Activated CD4-positive, alpha-beta T cell treated with anti-CD3 and anti-CD28 coated beads, Interleukin-2, amount 10 ng/mL, durations not matched to agents 7 days and 5 days (primary cell): ENCODE data around the gene S100G. TPM values are rescaled to one million over a fixed set of nuclear protein-coding genes. Genes with fewer than 3 reads are reported as not detected.
"Not testable (repeated sequence)": the region's sequence is repeated elsewhere in the genome, so short reads cannot be mapped to it uniquely, and the experiment has no call there.

Source experiments
- CTCF ChIA-PET: fragments of 350-600 bp; sonication (Branson Sonifier 250); formaldehyde crosslinking; loops from one replicate; lab custom pipeline; 2021; ENCODE audit warnings: antibody characterized with exemption; lab: Charles Lee
- POLR2A ChIA-PET: fragments of 350-600 bp; sonication (Branson Sonifier 250); formaldehyde crosslinking; loops from one replicate; lab custom pipeline; 2021; ENCODE audit warnings: antibody characterized with exemption; lab: Charles Lee
- DNase-seq: peaks from one replicate; pipeline ENCODE4 v3.0.0-alpha.2; 2020
- H3K27ac Mint-ChIP-seq: one replicate; pipeline ENCODE4 v1.8.0; 2021; ENCODE audit warnings: mild to moderate bottlenecking, moderate library complexity, mixed read lengths
- H3K27me3 Mint-ChIP-seq: one replicate; pipeline ENCODE4 v1.8.0; 2021; ENCODE audit warnings: mixed read lengths
- H3K36me3 Mint-ChIP-seq: one replicate; pipeline ENCODE4 v1.8.0; 2021; ENCODE audit warnings: low read depth, mixed read lengths
- H3K4me1 Mint-ChIP-seq: one replicate; pipeline ENCODE4 v1.8.0; 2021; ENCODE audit warnings: mixed read lengths
- H3K4me3 Mint-ChIP-seq: one replicate; pipeline ENCODE4 v1.8.0; 2021; ENCODE audit warnings: mild to moderate bottlenecking, moderate library complexity, mixed read lengths
- H3K9me3 Mint-ChIP-seq: one replicate; pipeline ENCODE4 v1.8.0; 2021; ENCODE audit warnings: mixed read lengths
- total RNA-seq, 2 experiments: library from RNA; stranded (reverse); gene quantifications; one replicate each; pipeline ENCODE4 v1.2.3, GENCODE V29; 2021

Gene S100G, protein sequence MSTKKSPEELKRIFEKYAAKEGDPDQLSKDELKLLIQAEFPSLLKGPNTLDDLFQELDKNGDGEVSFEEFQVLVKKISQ
- not detected for total RNA-seq

DNA sequence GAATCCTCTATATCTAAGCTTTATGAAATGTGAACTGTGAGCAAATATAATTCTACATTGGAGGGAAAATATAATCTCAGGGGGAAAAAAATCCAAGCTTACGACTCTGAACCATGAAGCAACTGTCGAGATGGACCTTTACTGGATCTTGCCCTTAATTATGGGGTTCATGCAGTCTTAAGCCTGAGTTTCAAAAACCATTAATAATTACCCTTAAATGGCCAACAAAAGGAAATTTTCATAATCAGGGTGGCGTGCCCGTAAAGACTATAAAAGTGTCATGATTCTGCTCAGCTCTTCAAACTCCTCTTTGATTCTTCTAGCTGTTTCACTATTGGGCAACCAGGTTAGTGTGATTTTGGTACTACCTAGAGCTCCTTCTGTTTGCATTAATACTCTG lies at the start of gene S100G:
S100G (plus strand) TSS at position 301 of the 400 bp plus-strand sequence. CDS start 849 bp downstream, outside the sequence.
- Mint-ChIP-seq H3K9me3 (no peaks in the 10 kb centered on the region), H3K36me3 (no peaks in the 10 kb centered on the region), H3K4me1 (no peaks in the 10 kb centered on the region), H3K27me3 (no peaks in the 10 kb centered on the region), H3K4me3 (no peak within 1 kb of the TSS), H3K27ac (no peak within 1 kb of the TSS)
- no peak for DNase-seq
- POLR2A ChIA-PET = no interaction called here
- CTCF ChIA-PET = interaction anchor here (1.9 kb wide), 1 partner anchor 9 kb away, joined by 7 read pairs; no protein-coding TSS in a partner anchor

DNA sequence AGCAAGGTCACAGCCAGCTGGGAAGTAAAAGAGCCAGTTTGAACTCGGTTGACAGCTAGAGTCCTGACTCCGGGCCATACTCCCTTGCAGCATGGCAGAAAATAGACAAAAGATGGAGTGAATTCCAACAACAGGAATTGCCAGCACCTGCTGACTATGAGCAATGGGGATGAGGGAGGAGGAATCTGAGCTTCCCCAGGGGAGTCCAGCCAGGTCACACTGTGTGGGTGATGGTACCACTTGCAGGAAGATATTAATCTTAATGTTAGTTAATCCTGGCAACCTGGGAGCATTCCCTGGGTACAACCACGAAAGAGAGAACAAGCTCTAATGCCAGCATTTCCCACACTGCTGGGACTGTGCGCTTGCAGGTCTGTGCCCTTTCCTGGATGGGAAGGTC lies 48.1 kb upstream of the S100G start:
- POLR2A ChIA-PET = no interaction called here
- no peak for DNase-seq
- CTCF ChIA-PET = no interaction called here
- no peaks in the 10 kb centered on the region for H3K9me3 Mint-ChIP-seq
- H3K27ac Mint-ChIP-seq = no peak overlapping the region
- peaks cover 3% of the 10 kb centered on the region for H3K36me3 Mint-ChIP-seq
- no peak overlapping the region for H3K4me3 Mint-ChIP-seq
- H3K4me1 Mint-ChIP-seq = peaks cover 19% of the 10 kb centered on the region
- no peaks in the 10 kb centered on the region for H3K27me3 Mint-ChIP-seq

DNA sequence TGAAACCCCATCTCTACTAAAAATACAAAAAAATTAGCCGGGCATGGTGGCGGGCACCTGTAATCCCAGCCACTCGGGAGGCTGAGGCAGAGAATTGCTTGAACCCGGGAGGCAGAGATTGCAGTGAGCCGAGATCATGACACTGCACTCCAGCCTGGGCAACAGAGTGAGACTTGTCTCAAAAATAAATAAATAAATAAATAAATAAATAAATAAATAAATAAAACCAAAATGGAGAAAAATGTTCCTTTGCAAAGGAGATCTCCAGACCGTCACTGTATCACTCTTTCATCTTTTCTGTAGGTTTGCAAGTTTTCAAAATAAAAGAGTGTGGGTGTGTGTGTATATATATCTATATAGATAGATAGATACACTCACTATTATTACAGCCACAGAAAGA lies 46.7 kb upstream of the S100G start:
- Mint-ChIP-seq H3K27ac (peak overlapping the region; percentile 92), H3K4me1 (peaks cover 23% of the 10 kb centered on the region)
- H3K36me3 Mint-ChIP-seq, H3K4me3 Mint-ChIP-seq, CTCF ChIA-PET, DNase-seq, H3K9me3 Mint-ChIP-seq, H3K27me3 Mint-ChIP-seq, POLR2A ChIA-PET: not testable (repeated sequence)

DNA sequence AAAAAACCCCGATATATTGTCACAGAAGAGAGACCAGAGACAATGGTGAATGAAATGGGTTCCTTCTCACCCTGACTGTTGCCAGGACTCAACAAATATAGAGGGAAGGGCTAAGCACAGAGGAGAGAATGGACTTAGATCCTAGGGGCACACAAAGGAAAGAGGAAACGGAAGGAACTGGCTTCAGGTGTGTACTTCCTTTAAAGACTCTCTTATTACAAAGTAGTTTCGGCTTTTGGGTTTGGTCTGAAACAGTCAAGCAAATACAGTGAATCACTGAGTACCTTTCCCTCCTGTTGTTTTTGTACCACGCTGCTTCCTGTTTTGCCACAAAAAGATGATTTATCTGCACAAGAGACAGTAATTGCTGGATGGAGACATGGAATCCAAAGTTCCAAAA lies 46.1 kb upstream of the S100G start:
- H3K4me1 Mint-ChIP-seq = peaks cover 23% of the 10 kb centered on the region
- H3K36me3 Mint-ChIP-seq = peaks cover 5% of the 10 kb centered on the region
- no peaks in the 10 kb centered on the region for H3K9me3 Mint-ChIP-seq
- peak overlapping the region; percentile 28 for H3K4me3 Mint-ChIP-seq
- CTCF ChIA-PET = no interaction called here
- H3K27me3 Mint-ChIP-seq = no peaks in the 10 kb centered on the region
- POLR2A ChIA-PET = no interaction called here
- DNase-seq = no peak
- H3K27ac Mint-ChIP-seq = peak overlapping the region; percentile 92

DNA sequence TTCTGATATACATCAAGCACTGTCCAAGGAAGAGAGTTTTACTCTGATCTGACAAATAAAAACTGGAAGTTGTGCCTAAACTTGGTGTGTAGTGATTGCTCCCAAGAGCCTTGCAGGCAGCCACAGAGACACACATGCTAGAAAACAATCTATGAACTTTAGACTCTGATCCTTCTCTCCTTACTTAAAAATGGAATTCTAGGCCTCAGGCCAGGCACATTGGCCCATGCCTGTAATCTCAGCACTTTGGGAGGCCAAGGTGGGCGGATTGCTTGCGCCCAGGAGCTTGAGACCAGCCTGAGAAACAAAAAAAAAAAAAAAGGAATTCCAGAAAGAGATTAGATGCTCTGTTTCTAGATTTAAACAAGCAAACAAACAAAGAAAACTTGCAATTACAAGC lies 45.6 kb upstream of the S100G start:
- H3K36me3 Mint-ChIP-seq = peaks cover 2% of the 10 kb centered on the region
- peak overlapping the region; percentile 28 for H3K4me3 Mint-ChIP-seq
- POLR2A ChIA-PET = no interaction called here
- CTCF ChIA-PET = no interaction called here
- DNase-seq = no peak
- no peaks in the 10 kb centered on the region for H3K27me3 Mint-ChIP-seq
- H3K4me1 Mint-ChIP-seq = peaks cover 23% of the 10 kb centered on the region
- peak overlapping the region; percentile 92 for H3K27ac Mint-ChIP-seq
- no peaks in the 10 kb centered on the region for H3K9me3 Mint-ChIP-seq

DNA sequence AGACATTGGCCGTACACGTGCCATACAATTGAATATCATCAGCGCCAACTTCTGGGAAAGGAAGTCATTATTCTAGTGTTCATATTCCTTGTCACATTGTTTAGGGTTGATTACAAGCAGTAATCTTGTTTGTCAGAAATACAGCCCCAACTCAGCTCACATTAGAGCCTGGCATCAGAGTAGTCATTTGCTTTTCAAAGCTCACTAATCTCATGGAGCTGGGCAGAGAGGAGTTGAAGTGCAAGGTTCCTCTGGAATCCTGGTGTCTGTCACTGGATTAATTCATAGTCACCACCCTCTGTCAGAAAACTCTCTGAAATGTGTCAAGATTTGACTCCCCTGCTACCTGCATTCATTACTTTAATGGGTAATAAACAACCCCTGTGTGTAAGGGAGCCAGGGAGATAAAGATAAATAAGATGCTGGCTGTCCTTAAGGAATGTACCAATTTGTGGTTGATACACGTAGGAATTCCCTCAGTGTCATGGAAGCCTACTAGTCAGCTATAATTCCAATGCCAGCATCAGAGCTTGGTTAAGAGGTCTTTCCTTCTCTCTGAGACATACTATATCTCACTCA lies 43.7 kb upstream of the S100G start:
- Mint-ChIP-seq H3K27ac (no peak overlapping the region), H3K36me3 (peaks cover 2% of the 10 kb centered on the region), H3K4me3 (no peak overlapping the region), H3K27me3 (no peaks in the 10 kb centered on the region), H3K9me3 (no peaks in the 10 kb centered on the region), H3K4me1 (peaks cover 23% of the 10 kb centered on the region)
- no peak for DNase-seq
- ChIA-PET CTCF (interaction anchor here (0.7 kb wide), 1 partner anchor 1158 kb away, joined by 3 read pairs; no protein-coding TSS in a partner anchor), POLR2A (no interaction called here)

DNA sequence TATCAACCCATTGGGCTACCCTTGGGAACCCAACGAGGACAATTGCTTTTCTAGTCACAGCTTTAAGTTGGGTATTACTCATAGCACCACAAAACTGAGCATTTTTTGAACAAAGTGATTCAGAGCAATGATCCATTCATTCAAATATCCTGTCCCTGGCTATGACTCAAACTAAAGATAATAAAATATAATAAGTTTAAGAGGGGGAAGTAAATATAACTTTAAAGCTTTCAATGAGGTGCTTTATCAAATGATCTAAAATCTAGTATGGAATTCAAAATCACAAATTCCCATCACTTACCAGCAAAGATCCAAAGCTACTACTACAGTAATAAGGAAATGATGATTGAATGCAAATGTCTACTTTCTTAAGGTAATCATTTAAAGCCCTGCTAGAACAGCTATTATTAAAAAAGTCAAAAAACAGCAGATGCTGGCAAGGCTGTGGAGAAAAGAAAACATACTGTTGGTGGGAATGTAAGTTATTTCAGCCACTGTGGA lies 39.8 kb upstream of the S100G start:
- H3K27me3 Mint-ChIP-seq = no peaks in the 10 kb centered on the region
- no peak for DNase-seq
- H3K9me3 Mint-ChIP-seq = no peaks in the 10 kb centered on the region
- no peak overlapping the region for H3K4me3 Mint-ChIP-seq
- H3K27ac Mint-ChIP-seq = no peak overlapping the region
- peaks cover 2% of the 10 kb centered on the region for H3K36me3 Mint-ChIP-seq
- H3K4me1 Mint-ChIP-seq = peaks cover 8% of the 10 kb centered on the region
- POLR2A ChIA-PET = no interaction called here
- CTCF ChIA-PET = no interaction called here

DNA sequence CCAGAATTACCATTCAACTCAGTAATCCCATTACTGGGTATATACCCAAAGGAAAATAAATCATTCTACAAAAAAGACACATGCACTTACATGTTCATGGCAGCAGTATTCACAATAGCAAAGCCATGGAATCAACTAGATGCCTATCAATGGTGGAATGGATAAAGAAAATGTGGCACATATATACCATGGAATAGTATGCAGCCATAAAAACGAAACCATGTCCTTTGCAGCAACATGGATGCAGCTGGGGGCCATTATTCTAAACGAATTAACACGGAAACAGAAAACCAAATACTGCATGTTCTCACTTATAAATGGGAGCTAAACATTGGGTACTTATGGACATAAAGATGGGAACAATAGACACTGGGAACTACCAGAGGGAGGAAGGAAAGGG lies 39.3 kb upstream of the S100G start:
- H3K4me1 Mint-ChIP-seq, DNase-seq, H3K27me3 Mint-ChIP-seq, H3K27ac Mint-ChIP-seq, H3K4me3 Mint-ChIP-seq, H3K36me3 Mint-ChIP-seq, POLR2A ChIA-PET, H3K9me3 Mint-ChIP-seq: not testable (repeated sequence)
- CTCF ChIA-PET = interaction anchor here (1.2 kb wide), 1 partner anchor 53 kb away, joined by 4 read pairs; no protein-coding TSS in a partner anchor

DNA sequence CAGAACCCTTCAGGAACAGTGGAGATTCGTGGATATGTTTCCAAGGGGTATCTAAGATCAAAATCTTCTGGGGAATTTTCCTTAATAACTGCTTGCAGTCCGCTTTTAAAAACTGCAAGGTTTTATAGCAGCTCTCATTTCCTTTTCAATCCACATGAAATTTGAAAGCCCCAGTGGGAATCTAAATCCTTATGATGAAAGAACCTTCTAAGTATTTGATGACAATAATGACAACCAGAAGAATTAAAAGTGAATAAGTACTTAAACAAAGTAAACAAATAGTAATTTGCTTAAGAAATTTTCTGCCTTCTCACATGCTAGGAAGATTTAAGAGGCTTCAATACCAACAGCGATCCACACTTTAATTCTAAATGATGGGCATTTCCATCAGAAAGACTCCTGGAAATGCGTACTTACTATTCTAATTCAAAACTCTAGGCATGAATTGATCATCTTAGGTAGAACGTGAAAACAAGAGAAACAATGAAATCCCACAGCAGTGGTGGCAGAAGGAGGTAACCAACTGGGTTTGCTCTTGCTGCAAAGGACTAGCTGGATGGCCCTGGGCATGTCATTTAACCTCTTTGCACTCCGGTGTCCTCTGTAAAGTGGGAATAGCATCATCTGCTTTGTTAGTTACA lies 37.6 kb upstream of the S100G start:
- no peaks in the 10 kb centered on the region for H3K9me3 Mint-ChIP-seq
- no peak overlapping the region for H3K27ac Mint-ChIP-seq
- no peaks in the 10 kb centered on the region for H3K27me3 Mint-ChIP-seq
- ChIA-PET POLR2A (no interaction called here), CTCF (no interaction called here)
- peaks cover 3% of the 10 kb centered on the region for H3K36me3 Mint-ChIP-seq
- no peak overlapping the region for H3K4me3 Mint-ChIP-seq
- peaks cover under 1% of the 10 kb centered on the region for H3K4me1 Mint-ChIP-seq
- no peak for DNase-seq

DNA sequence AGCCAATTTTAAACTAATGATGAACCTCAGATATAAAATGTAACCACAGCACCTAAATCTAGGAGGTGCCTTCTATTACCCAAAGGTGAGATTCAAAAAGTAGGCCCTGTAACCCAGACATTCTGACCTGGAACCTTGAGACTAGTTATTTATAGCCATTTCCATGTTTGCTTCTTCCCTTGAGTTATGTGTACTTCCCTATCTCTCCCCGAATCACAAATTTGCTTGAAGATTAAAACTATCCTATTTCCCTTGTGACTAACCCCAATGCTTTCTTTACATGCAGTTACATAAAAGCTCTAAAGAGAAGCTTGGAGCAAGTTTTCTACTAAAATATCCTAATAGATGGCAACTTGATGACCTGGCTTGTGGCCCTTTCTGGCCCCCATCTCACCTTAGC lies 32.6 kb upstream of the S100G start:
- ChIA-PET CTCF (no interaction called here), POLR2A (no interaction called here)
- Mint-ChIP-seq H3K4me1 (no peaks in the 10 kb centered on the region), H3K4me3 (no peak overlapping the region), H3K36me3 (peaks cover 9% of the 10 kb centered on the region), H3K27me3 (no peaks in the 10 kb centered on the region), H3K9me3 (no peaks in the 10 kb centered on the region), H3K27ac (no peak overlapping the region)
- DNase-seq = no peak

DNA sequence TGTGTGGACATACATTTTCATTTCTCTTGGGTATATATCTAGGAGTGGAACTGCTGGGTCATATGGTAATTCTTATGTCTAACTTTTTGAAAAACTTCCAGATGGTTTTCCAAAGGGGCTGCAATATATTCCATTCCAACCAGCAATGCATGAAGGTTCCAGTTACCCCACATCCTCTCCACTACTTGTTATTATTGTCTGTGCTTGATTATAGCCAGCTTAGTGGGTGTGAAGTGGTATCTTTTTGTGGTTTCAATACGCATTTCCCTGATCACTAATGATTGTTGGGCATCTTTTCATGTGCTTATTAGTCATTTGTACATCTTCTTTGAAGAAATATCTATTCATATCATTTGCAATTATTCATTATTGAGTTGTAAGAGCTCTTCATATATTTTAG lies 31.5 kb upstream of the S100G start:
- no peak for DNase-seq
- Mint-ChIP-seq H3K9me3 (no peaks in the 10 kb centered on the region), H3K36me3 (peaks cover 9% of the 10 kb centered on the region), H3K27me3 (no peaks in the 10 kb centered on the region), H3K27ac (no peak overlapping the region), H3K4me1 (no peaks in the 10 kb centered on the region), H3K4me3 (no peak overlapping the region)
- CTCF ChIA-PET = no interaction called here
- POLR2A ChIA-PET = no interaction called here

DNA sequence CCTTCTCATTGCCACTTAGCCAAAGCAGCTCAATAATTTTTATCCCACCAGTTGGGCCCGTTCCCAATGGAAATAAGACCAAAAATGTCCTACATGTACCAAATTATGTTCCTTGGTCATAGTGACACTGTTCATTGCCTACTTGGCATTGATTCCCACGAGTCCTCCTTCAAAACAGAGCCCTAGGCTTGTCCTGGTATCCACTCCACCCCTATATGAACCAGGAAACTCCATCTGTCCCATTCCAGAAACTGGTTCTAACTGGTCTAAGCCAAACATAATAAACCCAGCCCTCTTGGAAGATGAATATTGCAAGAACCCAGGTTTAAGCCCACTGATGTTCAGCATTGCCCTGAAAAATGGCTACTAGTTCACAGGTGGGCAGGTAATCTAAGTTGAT lies 30.9 kb upstream of the S100G start:
- H3K27me3 Mint-ChIP-seq = no peaks in the 10 kb centered on the region
- CTCF ChIA-PET = no interaction called here
- no peaks in the 10 kb centered on the region for H3K4me1 Mint-ChIP-seq

DNA sequence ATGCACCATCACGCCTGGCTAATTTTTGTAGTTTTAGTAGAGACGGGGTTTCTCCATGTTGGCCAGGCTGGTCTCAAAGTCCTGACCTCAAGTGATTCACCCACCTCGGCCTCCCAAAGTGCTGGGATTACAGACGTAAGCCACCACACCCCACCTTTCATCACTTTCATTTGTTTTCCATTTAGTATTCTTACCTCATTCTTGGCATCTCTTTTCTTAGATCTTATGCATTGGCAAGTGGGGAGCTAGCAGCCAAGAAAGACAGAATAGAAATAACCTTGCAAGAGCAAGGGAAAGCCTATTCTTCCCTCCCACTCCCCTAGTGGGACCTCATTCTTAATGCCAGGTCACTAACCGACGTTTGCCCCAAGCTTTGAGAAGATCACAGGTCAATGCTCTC lies 21.4 kb upstream of the S100G start:
- CTCF ChIA-PET = interaction anchor here (1.1 kb wide), 1 partner anchor 10 kb away, joined by 3 read pairs; no protein-coding TSS in a partner anchor

More for the DNA sequence above, 30.9 kb upstream of the S100G start:
- no peak overlapping the region for H3K27ac Mint-ChIP-seq
- POLR2A ChIA-PET = no interaction called here
- H3K36me3 Mint-ChIP-seq = peaks cover 9% of the 10 kb centered on the region
- H3K4me3 Mint-ChIP-seq = no peak overlapping the region
- DNase-seq = no peak
- H3K9me3 Mint-ChIP-seq = no peaks in the 10 kb centered on the region

More for the DNA sequence above, 21.4 kb upstream of the S100G start:
- H3K36me3 Mint-ChIP-seq, H3K27me3 Mint-ChIP-seq, H3K4me3 Mint-ChIP-seq, H3K4me1 Mint-ChIP-seq, H3K9me3 Mint-ChIP-seq, POLR2A ChIA-PET, H3K27ac Mint-ChIP-seq, DNase-seq: not testable (repeated sequence)
